Spinal cord (tissue), 10 donors: ENCODE data around the gene SCAMP5. TPM values are rescaled to one million over a fixed set of nuclear protein-coding genes. Genes with fewer than 3 reads are reported as not detected.

ENCODE experiments used
- DNase-seq, 6 donors: peaks; one replicate each; pipeline versions ENCODE4 v3.0.0 to v3.0.0-alpha.2; 2013 to 2015; ENCODE audit warnings: low spot score in 6 of 6, low read depth in 4 of 6
- H3K27ac ChIP-seq: one replicate; pipeline ENCODE4 v1.5.1; 2013; ENCODE audit warnings: low read depth, low read length, control low read depth
- H3K27me3 ChIP-seq: one replicate; pipeline ENCODE4 v1.6.1; 2013; ENCODE audit warnings: low read length; ENCODE audit not compliant: control insufficient read depth, insufficient read depth
- H3K36me3 ChIP-seq: one replicate; pipeline ENCODE4 v1.6.1; 2013; ENCODE audit warnings: low read length; ENCODE audit not compliant: control insufficient read depth, insufficient read depth
- H3K4me1 ChIP-seq: one replicate; pipeline ENCODE4 v1.6.1; 2013; ENCODE audit warnings: low read length; ENCODE audit not compliant: control insufficient read depth, insufficient read depth
- H3K4me3 ChIP-seq: one replicate; pipeline ENCODE4 v1.5.1; 2013; ENCODE audit warnings: low read depth, low read length, control low read depth
- H3K9me3 ChIP-seq: one replicate; pipeline ENCODE4 v1.6.1; 2013; ENCODE audit warnings: low read length; ENCODE audit not compliant: control insufficient read depth, insufficient read depth
- WGBS: methylation state at CpG from one replicate; pipeline ENCODE4 v1.1.5; 2013; ENCODE audit warnings: missing lambda C conversion rate; ENCODE audit not compliant: insufficient coverage; 5-methylcytosine and 5-hydroxymethylcytosine counted together
- long read RNA-seq, 4 donors: transcript quantifications; one replicate each; lab custom pipeline, GENCODE V29; 2026
- polyA plus RNA-seq, 2 donors: library from polyadenylated mRNA; unstranded; fragments of 120-200 nt; gene quantifications; one replicate each; pipeline ENCODE4 v1.2.1, GENCODE V29; 2013; ENCODE audit not compliant: insufficient read length in 2 of 2
- total RNA-seq, 2 donors: library from RNA; depleted of rRNA in 1 of 2; stranded (reverse); fragments of 120-200 nt in 1 of 2; fragments of >200 nt in 1 of 2; gene quantifications; one replicate each; pipeline versions ENCODE4 v1.2.3 to v1.2.4, GENCODE V29; 2013 to 2014
- donor health status: healthy.

Gene SCAMP5
- 10 to 100 TPM; 28.4 to 56.0 TPM for total RNA-seq
- polyA plus RNA-seq = 100 to 1,000 TPM; 151 to 178 TPM
- long read RNA-seq, donor 1, transcript SCAMP5-202 (7 exons, 3,411 nt) = major isoform, 24 of 42 reads
- long read RNA-seq, donor 1, partial matches to known transcripts = 5 of 42 reads
- long read RNA-seq, donor 1, other reads (novel, unspliced or antisense) = 8 of 42 reads
- long read RNA-seq, donor 2, transcript SCAMP5-202 (7 exons, 3,411 nt) = major isoform, 5 of 33 reads
- long read RNA-seq, donor 2, partial matches to known transcripts = 21 of 33 reads
- long read RNA-seq, donor 2, other reads (novel, unspliced or antisense) = 0 of 33 reads
- long read RNA-seq, donor 3, transcript SCAMP5-202 (7 exons, 3,411 nt) = major isoform, 7 of 43 reads
- long read RNA-seq, donor 3, partial matches to known transcripts = 26 of 43 reads
- long read RNA-seq, donor 3, other reads (novel, unspliced or antisense) = 0 of 43 reads
- long read RNA-seq, donor 4, partial matches to known transcripts = 0 of 4 reads
- long read RNA-seq, donor 4, other reads (novel, unspliced or antisense) = 0 of 4 reads

GRCh38 chr15:74995182-74995778, at the start of gene SCAMP5:
SCAMP5 (plus strand) TSS chr15:74995563; CDS start chr15:75011840, 16,277 bp downstream.
- 0% methylated on average over 52 of the region's 58 CpGs for WGBS
- no peaks in the 10 kb centered on the region for H3K36me3 ChIP-seq
- H3K27me3 ChIP-seq = no peaks in the 10 kb centered on the region
- H3K4me1 ChIP-seq = peaks cover 38% of the 10 kb centered on the region
- no peaks in the 10 kb centered on the region for H3K9me3 ChIP-seq
- peak within 1 kb of the TSS; percentile 68 for H3K4me3 ChIP-seq
- DNase-seq = peak; percentile 84 to 99 (median 94)
- peak within 1 kb of the TSS; percentile 70 for H3K27ac ChIP-seq

GRCh38 chr15:74950078-74950908, 45.1 kb upstream of the SCAMP5 start:
- Histone ChIP-seq H3K27me3 (peaks cover 3% of the 10 kb centered on the region), H3K9me3 (no peaks in the 10 kb centered on the region), H3K27ac (no peak overlapping the region), H3K36me3 (no peaks in the 10 kb centered on the region), H3K4me1 (peaks cover 20% of the 10 kb centered on the region), H3K4me3 (no peak overlapping the region)
- peak in 4 of 6 donors; percentile 72 to 96 (median 88) for DNase-seq
- WGBS = 35% methylated on average over 2 of the region's 7 CpGs

GRCh38 chr15:74951006-74951405, 44.4 kb upstream of the SCAMP5 start:
- Histone ChIP-seq H3K36me3 (no peaks in the 10 kb centered on the region), H3K4me1 (peaks cover 27% of the 10 kb centered on the region), H3K27ac (no peak overlapping the region), H3K4me3 (no peak overlapping the region), H3K9me3 (no peaks in the 10 kb centered on the region), H3K27me3 (peaks cover 10% of the 10 kb centered on the region)
- 67% methylated on average over 3 of the region's 3 CpGs for WGBS
- DNase-seq = no peak

GRCh38 chr15:74954515-74954914, 40.8 kb upstream of the SCAMP5 start:
- H3K27ac ChIP-seq = no peak overlapping the region
- H3K36me3 ChIP-seq = no peaks in the 10 kb centered on the region
- peak in 2 of 6 donors; percentile 56 to 82 for DNase-seq
- H3K4me1 ChIP-seq = peaks cover 58% of the 10 kb centered on the region
- H3K4me3 ChIP-seq = peak overlapping the region; percentile 11
- H3K27me3 ChIP-seq = peaks cover 36% of the 10 kb centered on the region
- H3K9me3 ChIP-seq = no peaks in the 10 kb centered on the region

- no peak for DNase-seq
- Histone ChIP-seq H3K9me3 (no peaks in the 10 kb centered on the region), H3K36me3 (no peaks in the 10 kb centered on the region), H3K4me1 (peaks cover 59% of the 10 kb centered on the region), H3K27me3 (peaks cover 39% of the 10 kb centered on the region), H3K4me3 (peak overlapping the region; percentile 11), H3K27ac (no peak overlapping the region)
- WGBS = 59% methylated on average over 6 of the region's 8 CpGs
Observed at GRCh38 chr15:74955017-74955416, 40.3 kb upstream of the SCAMP5 start.

GRCh38 chr15:74955796-74956647, 39.3 kb upstream of the SCAMP5 start:
- Histone ChIP-seq H3K36me3 (no peaks in the 10 kb centered on the region), H3K9me3 (no peaks in the 10 kb centered on the region), H3K4me1 (peaks cover 55% of the 10 kb centered on the region), H3K27me3 (peaks cover 40% of the 10 kb centered on the region), H3K27ac (no peak overlapping the region), H3K4me3 (peak overlapping the region; percentile 48)
- peak in 2 of 6 donors; percentile 84 to 93 for DNase-seq
- WGBS = 2% methylated on average over 86 of the region's 88 CpGs

GRCh38 chr15:74956648-74957475, 38.5 kb upstream of the SCAMP5 start, which contains the start of gene RPP25:
RPP25 (minus strand) TSS chr15:74956772; CDS start chr15:74956583, 189 bp downstream.
- Histone ChIP-seq H3K4me3 (peak within 1 kb of the TSS; percentile 65), H3K27ac (peak within 1 kb of the TSS; percentile 57), H3K9me3 (no peaks in the 10 kb centered on the region), H3K4me1 (peaks cover 53% of the 10 kb centered on the region), H3K27me3 (peaks cover 40% of the 10 kb centered on the region), H3K36me3 (no peaks in the 10 kb centered on the region)
- DNase-seq = peak in 2 of 6 donors; percentile 82 to 88
- under 1% methylated on average over 83 of the region's 83 CpGs for WGBS

- H3K27ac ChIP-seq = peak overlapping the region; percentile 57
- H3K4me3 ChIP-seq = peak overlapping the region; percentile 65
- under 1% methylated on average over 24 of the region's 28 CpGs for WGBS
- DNase-seq = peak in 1 of 6 donors; percentile 78
- peaks cover 40% of the 10 kb centered on the region for H3K27me3 ChIP-seq
- H3K9me3 ChIP-seq = no peaks in the 10 kb centered on the region
- no peaks in the 10 kb centered on the region for H3K36me3 ChIP-seq
- H3K4me1 ChIP-seq = peaks cover 53% of the 10 kb centered on the region
Observed at GRCh38 chr15:74957476-74958035, 37.8 kb upstream of the SCAMP5 start.
